GM19351 (cell line): Measurements from ENCODE around the gene SVOP.

Source experiments
- ATAC-seq: cut with Tn5 transposase; IDR thresholded peaks from one replicate; pipeline ENCODE4 v1.9.1; 2021; ENCODE audit warnings: mild to moderate bottlenecking, moderate library complexity; ENCODE audit not compliant: unreplicated experiment

SVOP gene

DNA sequence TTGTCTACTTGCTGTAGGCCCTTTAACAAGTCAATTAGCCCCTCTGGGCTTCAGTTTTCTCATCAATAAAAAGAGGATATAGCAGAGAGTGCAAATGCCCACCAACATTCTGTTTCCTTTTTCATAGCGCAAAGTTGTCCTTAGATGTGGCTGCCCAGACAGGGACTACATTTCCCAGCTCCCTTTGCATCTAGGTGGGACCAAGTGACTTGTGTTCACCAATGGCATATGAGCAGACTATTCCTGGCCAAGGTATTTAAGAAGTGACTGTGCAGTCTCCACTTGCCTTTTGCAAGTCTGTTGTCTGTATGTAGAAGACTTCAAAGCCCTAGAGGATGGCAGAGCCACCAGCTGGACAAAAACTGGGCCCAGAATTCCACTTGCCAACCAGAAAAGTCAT, 81.3 kb downstream of the SVOP start:
- peak; percentile 75 for ATAC-seq

DNA sequence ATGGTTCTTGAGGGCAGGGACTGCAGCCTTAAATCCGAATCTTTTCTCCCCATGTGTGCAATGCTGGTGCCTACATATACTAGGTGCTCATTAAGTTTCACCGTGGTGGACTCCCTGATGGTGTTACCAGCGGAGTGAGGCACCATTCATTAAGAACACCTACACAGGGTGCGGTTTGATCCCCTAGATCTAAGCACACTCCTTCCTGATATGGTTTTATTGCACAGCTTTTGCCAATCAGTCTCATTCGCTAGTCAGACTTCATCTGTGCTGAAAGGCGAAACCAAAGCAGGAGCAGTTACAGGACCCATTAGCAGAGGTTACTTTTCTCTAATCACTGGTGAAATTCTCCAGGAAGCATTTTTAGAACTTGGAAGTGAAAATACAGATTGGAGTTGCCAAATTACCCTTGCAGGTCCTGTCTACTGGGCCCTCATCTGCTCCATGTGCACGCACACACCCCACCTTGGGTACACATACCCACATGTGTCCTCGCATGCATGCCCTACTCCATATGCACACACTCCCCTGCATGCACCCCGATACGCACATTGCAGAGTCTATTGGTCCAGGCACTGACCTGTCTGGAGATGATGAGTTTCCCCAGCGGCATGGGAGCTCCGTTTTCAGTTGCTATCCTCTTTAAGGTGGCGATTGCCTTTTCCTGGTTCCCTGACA, 82.5 kb downstream of the SVOP start:
- no peak for ATAC-seq

DNA sequence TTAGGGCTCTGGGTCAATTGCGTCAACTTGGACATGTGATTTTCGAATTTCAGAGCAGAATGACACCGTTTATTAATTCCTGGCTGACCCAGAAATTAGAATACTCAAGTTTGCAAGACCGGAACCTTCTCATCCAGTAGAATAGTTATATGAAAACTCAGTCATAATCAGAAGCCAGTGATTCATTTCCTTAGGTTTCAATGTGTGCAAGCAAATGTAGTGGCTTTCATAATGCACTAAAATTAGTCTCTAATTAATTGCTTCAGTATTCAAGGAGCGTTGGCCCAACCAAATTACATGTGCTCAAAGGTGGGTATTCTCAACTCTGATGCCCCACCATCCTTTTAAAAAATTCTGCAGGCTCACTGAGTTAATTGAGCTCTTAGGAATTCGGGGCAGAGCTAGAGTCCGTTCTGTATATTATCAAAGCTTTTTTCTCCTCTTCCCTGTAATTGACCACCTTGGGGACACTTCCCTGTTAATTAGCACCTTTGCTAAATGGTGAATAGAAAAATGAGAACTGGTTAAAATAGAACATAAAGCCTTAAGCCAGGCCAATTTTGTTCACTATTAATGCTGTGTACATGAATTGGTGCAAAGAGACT, 85.6 kb downstream of the SVOP start:
- ATAC-seq: no peak

DNA sequence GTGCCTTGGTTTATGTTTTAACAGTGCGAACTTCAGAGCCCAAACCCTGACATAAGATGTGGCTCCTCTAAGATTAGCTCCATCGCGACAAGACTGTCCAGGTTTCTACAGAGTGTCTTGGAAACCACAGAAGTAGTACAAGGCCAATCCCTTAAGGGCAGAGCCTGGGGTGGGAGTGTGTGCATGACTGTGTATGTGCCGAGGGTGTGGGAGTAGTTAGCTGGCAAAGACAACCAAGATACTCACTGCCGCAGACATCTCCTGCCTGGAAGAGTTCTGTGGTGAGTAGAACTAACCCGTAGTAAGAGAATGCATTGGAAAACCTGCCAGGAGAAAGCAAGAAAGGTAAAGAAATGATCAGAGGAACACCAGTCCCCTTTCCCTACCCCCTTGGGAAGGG, 86.9 kb downstream of the SVOP start:
- ATAC-seq: no peak

- no peak for ATAC-seq
Measured at GRCh38 chr12:108930756-108931155, 90.1 kb downstream of the SVOP start.

DNA sequence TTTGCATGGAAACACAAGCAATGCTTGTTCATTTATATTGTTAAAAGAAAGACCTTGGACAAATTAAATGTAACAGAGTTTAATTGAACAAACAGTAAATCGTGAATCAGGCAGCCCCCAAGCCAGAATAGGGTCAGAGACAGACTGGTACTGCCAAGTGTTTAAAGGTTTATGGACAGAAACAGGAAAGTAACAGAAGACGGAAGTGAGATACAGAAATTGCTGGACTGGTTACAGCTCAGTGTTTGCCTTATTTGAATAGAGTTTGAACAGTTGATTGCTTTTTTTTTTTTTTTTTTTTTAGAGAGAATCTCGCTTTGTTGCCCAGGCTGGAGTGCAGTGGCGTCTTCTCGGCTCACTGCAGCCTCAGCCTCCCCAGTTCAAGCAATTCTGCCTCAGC, 90.7 kb downstream of the SVOP start:
- peak; percentile 53 for ATAC-seq

DNA sequence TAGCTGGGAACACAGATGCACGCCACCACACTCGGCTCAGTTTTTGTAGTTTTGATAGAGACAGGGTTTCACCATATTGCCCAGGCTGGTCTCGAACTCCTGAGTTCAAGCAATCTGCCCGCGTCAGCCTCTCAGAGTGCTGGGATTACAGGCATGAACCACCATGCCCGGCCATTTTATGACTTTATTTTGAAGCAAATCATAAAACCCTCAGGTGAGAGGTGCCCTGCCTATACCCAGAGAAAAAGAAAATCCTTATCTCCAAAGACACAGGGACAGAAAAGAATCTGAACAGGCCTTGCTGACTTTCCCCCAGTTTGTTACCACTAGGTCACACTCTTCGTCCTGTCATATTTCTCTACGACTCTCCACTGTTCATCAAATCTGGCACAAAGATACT, 92.2 kb downstream of the SVOP start:
- no peak for ATAC-seq

GRCh38 chr12:108922918-108923317, 98.0 kb downstream of the SVOP start:
- ATAC-seq: no peak

DNA sequence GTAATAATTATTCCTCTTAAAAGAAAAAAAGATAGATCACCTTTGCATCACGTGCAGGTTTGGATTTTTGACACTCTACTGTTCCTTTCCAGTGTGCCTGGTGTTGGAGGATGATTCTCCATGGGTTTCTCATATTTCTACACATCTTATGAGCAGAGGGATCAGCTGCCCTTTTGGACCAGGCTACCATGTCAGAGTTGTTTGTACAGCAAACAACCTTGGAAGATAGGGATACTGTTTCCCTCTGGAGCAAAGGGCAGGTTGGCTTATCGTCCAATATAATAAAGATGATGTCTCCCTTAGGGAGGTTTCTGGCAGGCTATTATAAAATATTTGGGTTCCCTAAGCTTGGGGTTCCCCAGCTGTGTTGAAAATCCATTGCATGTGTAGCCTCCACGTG, 98.9 kb downstream of the SVOP start:
- ATAC-seq: no peak

GRCh38 chr12:108918960-108919642, 101.8 kb downstream of the SVOP start:
- ATAC-seq: no peak

DNA sequence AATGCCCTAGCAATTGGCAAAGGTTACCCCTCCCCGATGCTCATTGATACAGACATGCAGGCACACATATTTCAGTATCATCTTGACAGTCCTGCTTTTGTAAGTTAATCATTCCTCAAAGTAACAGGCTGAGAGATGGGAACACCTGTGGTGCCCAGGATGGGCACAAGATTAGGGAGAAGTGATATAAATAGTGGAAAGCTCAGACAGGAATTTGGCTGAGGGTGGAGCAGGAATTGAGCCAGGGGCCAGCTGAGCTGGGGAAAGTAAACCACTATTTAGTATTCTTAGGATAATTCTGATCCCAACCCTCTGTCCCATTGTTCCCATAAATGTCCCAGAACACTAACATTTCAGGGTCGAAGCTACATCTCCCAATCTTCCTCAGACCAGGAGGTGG, 102.7 kb downstream of the SVOP start:
- no peak for ATAC-seq

- ATAC-seq: no peak
Measured at GRCh38 chr12:108916336-108916735, 104.5 kb downstream of the SVOP start.

DNA sequence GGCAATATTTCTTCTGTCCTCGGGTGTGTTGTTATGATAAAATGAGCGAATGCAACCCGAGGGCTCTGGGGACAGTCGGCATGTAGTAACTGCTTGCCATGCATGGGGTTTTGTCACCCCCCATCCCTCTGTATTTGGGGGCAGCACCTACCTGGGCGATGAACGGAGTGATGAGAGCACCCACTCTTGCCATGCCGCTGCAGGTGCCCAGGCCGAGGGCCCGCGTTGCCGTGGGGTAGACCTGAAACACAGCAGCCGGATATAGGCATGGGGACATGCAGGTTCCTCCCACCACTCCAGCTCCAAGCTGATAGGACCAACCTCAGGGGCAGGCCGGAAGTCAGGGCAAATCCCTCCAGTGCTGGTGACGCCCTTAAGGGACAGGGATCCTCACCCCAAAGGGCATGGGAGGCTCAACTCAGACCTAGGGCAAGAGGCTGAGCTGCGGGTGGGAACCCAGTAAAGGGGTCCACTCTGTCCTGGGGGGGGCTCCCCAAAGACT, 105.2 kb downstream of the SVOP start:
- ATAC-seq: no peak

DNA sequence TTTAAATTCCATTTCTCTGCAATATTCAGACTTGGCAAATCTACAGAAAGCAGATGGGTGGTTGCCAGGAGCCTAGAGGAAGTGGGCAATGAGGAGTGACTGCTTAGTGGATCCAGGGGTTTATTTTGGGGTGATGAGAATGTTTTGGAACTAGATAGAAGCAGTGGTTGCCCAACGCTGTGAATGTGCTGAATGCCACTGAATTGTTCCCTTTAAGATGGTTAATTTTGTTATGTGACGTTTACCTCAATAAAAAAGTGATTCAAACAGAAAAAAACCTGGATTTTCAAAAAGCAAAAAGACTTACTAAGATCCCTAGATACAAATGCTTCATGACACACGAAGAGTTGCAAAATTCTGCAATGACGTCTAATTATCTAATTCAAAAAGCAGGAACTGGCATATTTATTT, 106.7 kb downstream of the SVOP start:
- no peak for ATAC-seq

DNA sequence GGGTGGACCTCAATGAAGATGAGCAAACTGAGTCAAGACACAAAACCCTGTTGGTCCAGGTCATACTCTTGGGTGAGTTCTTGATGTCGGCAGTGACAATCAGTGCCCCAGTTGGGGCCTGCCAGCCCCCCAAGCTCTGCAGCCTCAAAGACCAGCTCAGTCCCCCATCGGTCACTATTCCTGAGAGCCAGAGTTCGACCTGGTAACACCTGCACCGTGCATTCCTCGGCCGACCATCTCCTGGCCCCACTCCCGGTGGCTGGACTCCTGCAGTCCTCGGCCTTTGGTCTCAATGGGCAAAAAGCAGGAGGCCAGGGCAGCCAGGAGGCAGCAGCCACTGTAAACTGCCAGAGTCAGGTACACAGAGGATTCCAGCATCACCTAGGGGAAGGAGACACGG, 108.5 kb downstream of the SVOP start:
- ATAC-seq: no peak

GRCh38 chr12:108911915-108912314, 109.0 kb downstream of the SVOP start:
- ATAC-seq: no peak

DNA sequence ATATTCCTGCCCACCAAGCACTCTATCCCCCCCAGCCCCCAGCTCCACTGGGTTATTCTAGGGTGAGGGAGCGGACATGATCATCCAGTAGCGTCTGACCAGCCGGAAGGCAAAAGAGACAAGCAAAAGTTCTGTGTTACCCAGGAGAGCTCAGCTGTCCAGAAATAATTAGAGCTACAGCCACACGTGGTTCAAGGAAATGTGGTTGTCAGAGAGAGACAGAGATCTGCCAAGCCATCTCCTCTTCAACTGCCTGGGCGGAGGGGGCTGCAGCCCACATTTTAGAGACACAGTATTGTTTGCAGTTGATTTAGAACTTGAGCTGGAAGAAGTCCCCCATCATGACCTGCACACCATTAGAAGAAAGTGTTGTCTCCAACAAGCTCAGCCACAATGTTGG, 110.5 kb downstream of the SVOP start:
- ATAC-seq: no peak

DNA sequence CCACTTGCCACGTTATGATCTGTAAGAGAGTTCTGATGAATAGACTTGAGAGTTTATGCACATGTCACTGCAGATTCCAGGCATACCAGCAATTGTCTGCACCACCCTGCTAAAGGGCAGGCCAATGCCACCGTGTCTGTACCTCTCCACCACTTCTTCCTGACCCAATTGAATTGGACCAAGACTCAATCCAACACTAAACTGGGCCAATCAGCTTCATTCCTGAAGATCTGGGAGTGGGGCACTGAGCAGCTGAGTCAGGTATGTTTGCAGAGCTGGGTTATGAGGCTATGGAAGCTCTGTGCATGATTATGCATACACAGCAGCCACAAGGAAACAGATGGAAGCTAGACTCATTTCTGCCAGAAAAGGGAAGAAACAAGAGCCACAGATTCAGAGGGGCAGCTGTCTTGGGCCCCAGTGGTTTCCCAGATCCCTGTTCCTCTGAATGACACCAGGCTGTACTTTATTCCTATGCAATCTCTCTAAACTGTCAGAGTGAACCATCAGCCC, 113.0 kb downstream of the SVOP start:
- no peak for ATAC-seq

DNA sequence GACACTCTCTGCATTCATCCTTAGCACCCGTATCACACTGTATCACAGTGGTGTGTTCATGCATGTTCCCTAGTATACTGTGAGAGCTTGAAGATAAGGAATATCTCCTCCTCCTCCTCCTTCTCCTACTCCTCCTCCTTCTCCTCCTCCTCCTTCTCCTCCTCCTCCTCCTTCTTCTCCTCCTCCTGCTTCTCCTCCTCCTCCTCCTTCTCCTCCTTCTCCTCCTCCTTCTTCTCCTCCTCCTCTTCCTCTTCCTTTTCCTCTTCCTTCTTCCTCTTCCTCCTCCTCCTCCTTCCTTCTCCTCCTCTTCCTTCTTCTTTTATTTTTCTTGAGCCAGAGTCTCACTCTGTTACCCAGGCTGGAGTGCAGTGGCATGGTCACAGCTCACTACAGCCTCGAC, 113.9 kb downstream of the SVOP start:
- no peak for ATAC-seq

- no peak for ATAC-seq
Measured at GRCh38 chr12:108905725-108906124, 115.1 kb downstream of the SVOP start.

DNA sequence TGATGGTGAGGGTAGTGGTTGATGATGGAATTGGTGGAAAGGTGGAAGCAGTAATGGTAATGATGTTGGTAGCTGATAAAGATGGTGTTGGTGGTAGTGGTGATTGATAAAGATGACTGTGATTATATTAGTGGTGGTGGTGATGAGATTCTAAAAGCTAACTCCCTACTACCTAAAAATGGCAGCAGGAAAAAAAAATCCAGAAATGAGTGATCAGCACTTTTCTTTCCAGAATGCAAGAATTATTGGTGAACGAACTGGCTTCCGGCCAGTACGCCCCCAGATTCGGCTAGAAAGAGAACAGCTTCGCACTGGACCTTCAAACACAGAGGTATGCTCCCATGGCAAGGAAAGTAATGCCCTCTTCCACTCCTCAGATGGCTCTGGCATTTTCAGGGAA, 121.7 kb downstream of the SVOP start:
- no peak for ATAC-seq

DNA sequence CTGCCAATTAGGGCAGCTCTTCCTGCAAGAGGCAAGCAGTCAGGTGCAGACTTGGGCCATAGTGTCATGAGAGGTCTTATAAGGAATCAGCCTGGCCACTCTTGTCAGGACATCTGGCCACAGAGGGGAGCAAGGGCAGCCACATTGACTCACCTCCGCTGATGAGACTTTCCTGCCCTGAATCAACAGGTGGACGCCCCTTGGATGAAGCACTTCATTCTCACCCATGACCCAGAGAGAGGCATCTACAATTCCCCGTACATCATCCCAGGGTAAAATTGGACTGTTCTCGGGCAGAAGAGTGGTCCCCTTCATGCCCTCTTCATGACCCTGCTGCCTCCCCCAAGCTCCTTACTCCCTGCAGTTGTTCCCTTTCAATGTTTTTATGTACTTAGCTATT, 124.1 kb downstream of the SVOP start:
- ATAC-seq: no peak
